ENCODE results near the gene LRRC56. TPM values are rescaled to one million over a fixed set of nuclear protein-coding genes. Genes with fewer than 3 reads are reported as not detected.
A peak's percentile ranks its signal among the peaks of the same experiment; 100 is the strongest.

LRRC56 gene
- total and polyA plus RNA-seq, 2 of the 13 experiments (the other 11 are each of a cell fraction or from before 2014, with no cell fraction given): 0.11 to 0.29 TPM

- TF ChIP-seq, protein P1, sequence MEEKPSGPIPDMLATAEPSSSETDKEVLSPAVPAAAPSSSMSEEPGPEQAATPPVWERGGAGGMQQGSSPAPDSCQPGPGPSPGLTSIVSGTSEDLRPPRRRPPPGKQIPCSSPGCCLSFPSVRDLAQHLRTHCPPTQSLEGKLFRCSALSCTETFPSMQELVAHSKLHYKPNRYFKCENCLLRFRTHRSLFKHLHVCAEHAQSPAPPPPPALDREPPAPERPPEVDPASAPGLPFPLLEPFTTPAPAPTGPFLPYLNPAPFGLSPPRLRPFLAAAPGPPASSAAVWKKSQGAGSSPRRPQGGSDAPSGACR (CRISPR knock-in tag; IDR thresholded peaks at IDR 0.05): no peak
- no peak for TF ChIP-seq ZNF296 (CRISPR knock-in tag; conservative IDR thresholded peaks at IDR 0.05)
- no peak for TF ChIP-seq ZBTB8A (CRISPR knock-in tag; IDR thresholded peaks at IDR 0.05; ENCODE audit: borderline replicate concordance, low read depth)
- TF ChIP-seq, protein P2, sequence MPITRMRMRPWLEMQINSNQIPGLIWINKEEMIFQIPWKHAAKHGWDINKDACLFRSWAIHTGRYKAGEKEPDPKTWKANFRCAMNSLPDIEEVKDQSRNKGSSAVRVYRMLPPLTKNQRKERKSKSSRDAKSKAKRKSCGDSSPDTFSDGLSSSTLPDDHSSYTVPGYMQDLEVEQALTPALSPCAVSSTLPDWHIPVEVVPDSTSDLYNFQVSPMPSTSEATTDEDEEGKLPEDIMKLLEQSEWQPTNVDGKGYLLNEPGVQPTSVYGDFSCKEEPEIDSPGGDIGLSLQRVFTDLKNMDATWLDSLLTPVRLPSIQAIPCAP (CRISPR knock-in tag; IDR thresholded peaks at IDR 0.05; ENCODE audit: low read depth): no peak
- no peak for TF ChIP-seq TBL1XR1 (IDR thresholded peaks at IDR 0.05; ENCODE audit: borderline replicate concordance, low read length, partially characterized antibody)
- no peak for TF ChIP-seq ZFAT (CRISPR knock-in tag; conservative IDR thresholded peaks at IDR 0.05)
- TF ChIP-seq EHMT2 (IDR thresholded peaks at IDR 0.05; ENCODE audit: borderline replicate concordance, low read depth, low read length): no peak
- peak; percentile 91; the same call in 1 of the 2 replicates for TF ChIP-seq ZNF281 (CRISPR knock-in tag; IDR thresholded peaks at IDR 0.05; ENCODE audit: borderline replicate concordance)
- TF ChIP-seq, protein P3, sequence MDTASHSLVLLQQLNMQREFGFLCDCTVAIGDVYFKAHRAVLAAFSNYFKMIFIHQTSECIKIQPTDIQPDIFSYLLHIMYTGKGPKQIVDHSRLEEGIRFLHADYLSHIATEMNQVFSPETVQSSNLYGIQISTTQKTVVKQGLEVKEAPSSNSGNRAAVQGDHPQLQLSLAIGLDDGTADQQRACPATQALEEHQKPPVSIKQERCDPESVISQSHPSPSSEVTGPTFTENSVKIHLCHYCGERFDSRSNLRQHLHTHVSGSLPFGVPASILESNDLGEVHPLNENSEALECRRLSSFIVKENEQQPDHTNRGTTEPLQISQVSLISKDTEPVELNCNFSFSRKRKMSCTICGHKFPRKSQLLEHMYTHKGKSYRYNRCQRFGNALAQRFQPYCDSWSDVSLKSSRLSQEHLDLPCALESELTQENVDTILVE (CRISPR knock-in tag; IDR thresholded peaks at IDR 0.05): no peak; the same call in 1 of the 2 replicates
- peak; percentile 90 for TF ChIP-seq PRDM10 (CRISPR knock-in tag; IDR thresholded peaks at IDR 0.05; ENCODE audit: low read depth)
- TF ChIP-seq SMAD3 (CRISPR knock-in tag; IDR thresholded peaks at IDR 0.05): no peak
- TF ChIP-seq ZNF709 (CRISPR knock-in tag; IDR thresholded peaks at IDR 0.05): 0 out of 2 replicates have a peak, but pooled peaks have one; percentile 60
- TF ChIP-seq, protein P4, sequence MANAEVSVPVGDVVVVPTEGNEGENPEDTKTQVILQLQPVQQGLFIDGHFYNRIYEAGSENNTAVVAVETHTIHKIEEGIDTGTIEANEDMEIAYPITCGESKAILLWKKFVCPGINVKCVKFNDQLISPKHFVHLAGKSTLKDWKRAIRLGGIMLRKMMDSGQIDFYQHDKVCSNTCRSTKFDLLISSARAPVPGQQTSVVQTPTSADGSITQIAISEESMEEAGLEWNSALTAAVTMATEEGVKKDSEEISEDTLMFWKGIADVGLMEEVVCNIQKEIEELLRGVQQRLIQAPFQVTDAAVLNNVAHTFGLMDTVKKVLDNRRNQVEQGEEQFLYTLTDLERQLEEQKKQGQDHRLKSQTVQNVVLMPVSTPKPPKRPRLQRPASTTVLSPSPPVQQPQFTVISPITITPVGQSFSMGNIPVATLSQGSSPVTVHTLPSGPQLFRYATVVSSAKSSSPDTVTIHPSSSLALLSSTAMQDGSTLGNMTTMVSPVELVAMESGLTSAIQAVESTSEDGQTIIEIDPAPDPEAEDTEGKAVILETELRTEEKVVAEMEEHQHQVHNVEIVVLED (CRISPR knock-in tag; IDR thresholded peaks at IDR 0.05; ENCODE audit: borderline replicate concordance): no peak
- no peak for TF ChIP-seq HNRNPUL1 (IDR thresholded peaks at IDR 0.05; ENCODE audit: low read depth, low read length)
- no peak for TF ChIP-seq ZSCAN21 (CRISPR knock-in tag; IDR thresholded peaks at IDR 0.05; ENCODE audit: borderline replicate concordance)
These were observed 24.0 kb downstream of the LRRC56 start (continued) for GRCh38 chr11:561148-562003.
